Neural cell (in vitro differentiated cells): ENCODE measurements around the gene ETDC. TPM values are rescaled to one million over a fixed set of nuclear protein-coding genes. Genes with fewer than 3 reads are reported as not detected.
A peak's percentile ranks its signal among the peaks of the same experiment; 100 is the strongest.

ENCODE experiments used
- H2AFZ ChIP-seq: fragments of 200-600, 300-800 bp; sonication (generic), shearing (Covaris generic); 2 replicates; pipeline ENCODE4 v1.6.0; 2014; ENCODE audit warnings: low read depth, mild to moderate bottlenecking, antibody characterized with exemption, low read length, moderate library complexity
- H3F3A ChIP-seq: fragments of 200-600 bp; shearing (Covaris generic); 2 replicates; pipeline ENCODE4 v1.6.1; 2016; ENCODE audit warnings: mild to moderate bottlenecking, moderate library complexity, mixed read lengths, antibody characterized with exemption, low read length; ENCODE audit not compliant: insufficient read depth, poor library complexity, severe bottlenecking
- H3K27ac ChIP-seq: fragments of 200-600, 300-800 bp; sonication (generic), shearing (Covaris generic); 2 replicates; pipeline ENCODE4 v1.5.1; 2014; ENCODE audit warnings: mild to moderate bottlenecking, low read length, moderate library complexity
- H3K27me3 ChIP-seq: fragments of 300-800, 200-600 bp; sonication (generic), shearing (Covaris generic); 2 replicates; pipeline ENCODE4 v1.6.0; 2014; ENCODE audit warnings: mild to moderate bottlenecking, low read depth, low read length, moderate library complexity; ENCODE audit not compliant: insufficient read depth
- H3K36me3 ChIP-seq: fragments of 300-800, 200-600 bp; sonication (generic), shearing (Covaris generic); 2 replicates; pipeline ENCODE4 v1.5.1; 2014; ENCODE audit warnings: mild to moderate bottlenecking, antibody characterized with exemption, low read length, moderate library complexity; ENCODE audit not compliant: insufficient read depth
- H3K4me2 ChIP-seq: fragments of 300-800, 200-600 bp; sonication (generic), shearing (Covaris generic); 2 replicates; pipeline ENCODE4 v1.6.0; 2014; ENCODE audit warnings: mild to moderate bottlenecking, low read length
- H3K4me3 ChIP-seq: fragments of 300-800, 200-600 bp; sonication (generic), shearing (Covaris generic); 2 replicates; pipeline ENCODE4 v1.5.1; 2014; ENCODE audit warnings: mild to moderate bottlenecking, low read length, moderate library complexity
- H3K79me2 ChIP-seq: fragments of 200-600 bp; shearing (Covaris generic); replicated peaks from 2 replicates; pipeline ENCODE4 v1.6.0; 2014; ENCODE audit warnings: mild to moderate bottlenecking, low read length, moderate library complexity; ENCODE audit not compliant: insufficient read depth
- H3K9ac ChIP-seq: fragments of 300-800, 200-600 bp; sonication (generic), shearing (Covaris generic); 2 replicates; pipeline ENCODE4 v1.6.1; 2016; ENCODE audit warnings: mild to moderate bottlenecking, low read length, mixed read lengths
- H3K9me2 ChIP-seq: fragments of 200-600 bp; shearing (Covaris generic); 2 replicates; pipeline ENCODE4 v1.6.1; 2016; ENCODE audit warnings: mild to moderate bottlenecking, low read length, mixed read lengths; ENCODE audit not compliant: insufficient read depth
- H3K9me3 ChIP-seq: fragments of 200-600, 300-800 bp; sonication (generic), shearing (Covaris generic); 2 replicates; pipeline ENCODE4 v1.6.1; 2016; ENCODE audit warnings: mild to moderate bottlenecking, mixed run types, low read length, moderate library complexity, mixed read lengths
- H4K20me1 ChIP-seq: fragments of 200-600 bp; shearing (Covaris generic); 2 replicates; pipeline ENCODE4 v1.6.1; 2016; ENCODE audit warnings: mild to moderate bottlenecking, mixed run types; ENCODE audit not compliant: insufficient read depth
- EZH2 ChIP-seq: fragments of 200-600, 300-800 bp; shearing (Covaris generic), sonication (generic); IDR thresholded peaks from 2 replicates; pipeline ENCODE4 v1.6.1; 2014; ENCODE audit warnings: antibody characterized with exemption, low read length, borderline replicate concordance, mild to moderate bottlenecking; ENCODE audit not compliant: insufficient read depth, poor library complexity, severe bottlenecking
- MXI1 ChIP-seq: fragments of 450-650 bp; conservative IDR thresholded peaks from 2 replicates; pipeline ENCODE4 v1.6.1; 2014; ENCODE audit warnings: antibody characterized with exemption, mild to moderate bottlenecking; ENCODE audit not compliant: poor library complexity, severe bottlenecking
- SMC3 ChIP-seq: fragments of 450-650 bp; conservative IDR thresholded peaks from 2 replicates; pipeline ENCODE4 v1.6.1; 2014; ENCODE audit warnings: antibody characterized with exemption, mild to moderate bottlenecking, moderate library complexity; ENCODE audit not compliant: poor library complexity
- TAF1 ChIP-seq: IDR thresholded peaks from 2 replicates; pipeline ENCODE4 v1.6.1; 2012; ENCODE audit warnings: low read depth
- polyA plus RNA-seq: library from polyadenylated mRNA; depleted of rRNA; stranded (reverse); fragments of >200 nt; gene quantifications from 2 replicates; pipeline ENCODE4 v1.2.3, GENCODE V29; 2014
- TF ChIP-seq, protein P1 (sequence below): IDR thresholded peaks from 2 replicates; pipeline ENCODE4 v1.6.1; 2012; ENCODE audit warnings: borderline replicate concordance
- TF ChIP-seq, protein P2 (sequence below): fragments of 450-650 bp; IDR thresholded peaks from 2 replicates; pipeline ENCODE4 v1.5.1; 2014; ENCODE audit warnings: antibody characterized with exemption, mild to moderate bottlenecking, moderate library complexity; ENCODE audit not compliant: poor library complexity, severe bottlenecking

ETDC gene
- polyA plus RNA-seq, 1 donor from 2014 or later = not detected

DNA sequence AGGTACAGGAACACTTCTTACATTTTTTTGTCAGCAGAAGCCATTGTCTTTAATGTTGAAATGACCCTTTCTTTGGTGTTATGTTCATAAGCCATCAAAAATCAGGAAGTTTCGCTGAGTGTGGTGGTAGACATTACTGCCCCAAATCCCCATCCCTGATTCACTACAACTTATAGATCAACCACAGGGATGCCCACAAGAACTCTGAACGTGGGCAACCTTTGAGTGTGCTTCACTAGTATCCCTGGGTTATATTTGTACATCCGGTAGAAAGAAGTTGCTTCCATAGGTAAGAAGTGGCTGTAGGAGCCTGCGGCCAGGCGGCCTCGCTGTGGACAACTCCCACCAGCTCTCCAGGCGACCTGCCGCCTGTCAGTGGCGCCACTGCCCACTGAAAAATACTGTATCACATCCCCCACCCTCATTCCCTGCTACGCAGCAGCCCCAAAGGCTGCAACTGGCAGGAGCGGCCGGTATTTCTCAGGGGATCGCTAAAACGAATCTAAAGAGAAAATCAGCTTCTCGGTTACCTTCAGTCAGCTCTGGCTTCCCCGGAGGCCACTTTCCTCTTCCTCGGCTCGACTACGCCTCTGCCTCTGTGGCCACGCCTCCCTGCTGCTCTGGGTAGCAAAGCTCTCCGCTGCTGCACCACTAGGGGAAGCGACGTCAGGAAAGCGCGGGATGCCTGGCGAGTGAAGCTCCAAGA lies 13.9 kb upstream of the ETDC start:
- Histone ChIP-seq H3K4me2 (no peak overlapping the region), H3K79me2 (no peaks in the 10 kb centered on the region), H4K20me1 (no peaks in the 10 kb centered on the region), H3F3A (no peaks in the 10 kb centered on the region), H3K9ac (no peak overlapping the region), H3K9me2 (no peaks in the 10 kb centered on the region), H3K36me3 (no peaks in the 10 kb centered on the region), H3K27me3 (no peaks in the 10 kb centered on the region), H2AFZ (no peak overlapping the region), H3K9me3 (no peaks in the 10 kb centered on the region), H3K4me3 (peak overlapping the region; percentile 50), H3K27ac (no peak overlapping the region)
- TF ChIP-seq TAF1 (no peak), SMC3 (no peak)
- TF ChIP-seq, protein P1, sequence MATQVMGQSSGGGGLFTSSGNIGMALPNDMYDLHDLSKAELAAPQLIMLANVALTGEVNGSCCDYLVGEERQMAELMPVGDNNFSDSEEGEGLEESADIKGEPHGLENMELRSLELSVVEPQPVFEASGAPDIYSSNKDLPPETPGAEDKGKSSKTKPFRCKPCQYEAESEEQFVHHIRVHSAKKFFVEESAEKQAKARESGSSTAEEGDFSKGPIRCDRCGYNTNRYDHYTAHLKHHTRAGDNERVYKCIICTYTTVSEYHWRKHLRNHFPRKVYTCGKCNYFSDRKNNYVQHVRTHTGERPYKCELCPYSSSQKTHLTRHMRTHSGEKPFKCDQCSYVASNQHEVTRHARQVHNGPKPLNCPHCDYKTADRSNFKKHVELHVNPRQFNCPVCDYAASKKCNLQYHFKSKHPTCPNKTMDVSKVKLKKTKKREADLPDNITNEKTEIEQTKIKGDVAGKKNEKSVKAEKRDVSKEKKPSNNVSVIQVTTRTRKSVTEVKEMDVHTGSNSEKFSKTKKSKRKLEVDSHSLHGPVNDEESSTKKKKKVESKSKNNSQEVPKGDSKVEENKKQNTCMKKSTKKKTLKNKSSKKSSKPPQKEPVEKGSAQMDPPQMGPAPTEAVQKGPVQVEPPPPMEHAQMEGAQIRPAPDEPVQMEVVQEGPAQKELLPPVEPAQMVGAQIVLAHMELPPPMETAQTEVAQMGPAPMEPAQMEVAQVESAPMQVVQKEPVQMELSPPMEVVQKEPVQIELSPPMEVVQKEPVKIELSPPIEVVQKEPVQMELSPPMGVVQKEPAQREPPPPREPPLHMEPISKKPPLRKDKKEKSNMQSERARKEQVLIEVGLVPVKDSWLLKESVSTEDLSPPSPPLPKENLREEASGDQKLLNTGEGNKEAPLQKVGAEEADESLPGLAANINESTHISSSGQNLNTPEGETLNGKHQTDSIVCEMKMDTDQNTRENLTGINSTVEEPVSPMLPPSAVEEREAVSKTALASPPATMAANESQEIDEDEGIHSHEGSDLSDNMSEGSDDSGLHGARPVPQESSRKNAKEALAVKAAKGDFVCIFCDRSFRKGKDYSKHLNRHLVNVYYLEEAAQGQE = no peak
- TF ChIP-seq, protein P2, sequence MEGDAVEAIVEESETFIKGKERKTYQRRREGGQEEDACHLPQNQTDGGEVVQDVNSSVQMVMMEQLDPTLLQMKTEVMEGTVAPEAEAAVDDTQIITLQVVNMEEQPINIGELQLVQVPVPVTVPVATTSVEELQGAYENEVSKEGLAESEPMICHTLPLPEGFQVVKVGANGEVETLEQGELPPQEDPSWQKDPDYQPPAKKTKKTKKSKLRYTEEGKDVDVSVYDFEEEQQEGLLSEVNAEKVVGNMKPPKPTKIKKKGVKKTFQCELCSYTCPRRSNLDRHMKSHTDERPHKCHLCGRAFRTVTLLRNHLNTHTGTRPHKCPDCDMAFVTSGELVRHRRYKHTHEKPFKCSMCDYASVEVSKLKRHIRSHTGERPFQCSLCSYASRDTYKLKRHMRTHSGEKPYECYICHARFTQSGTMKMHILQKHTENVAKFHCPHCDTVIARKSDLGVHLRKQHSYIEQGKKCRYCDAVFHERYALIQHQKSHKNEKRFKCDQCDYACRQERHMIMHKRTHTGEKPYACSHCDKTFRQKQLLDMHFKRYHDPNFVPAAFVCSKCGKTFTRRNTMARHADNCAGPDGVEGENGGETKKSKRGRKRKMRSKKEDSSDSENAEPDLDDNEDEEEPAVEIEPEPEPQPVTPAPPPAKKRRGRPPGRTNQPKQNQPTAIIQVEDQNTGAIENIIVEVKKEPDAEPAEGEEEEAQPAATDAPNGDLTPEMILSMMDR = peak; percentile 15

DNA sequence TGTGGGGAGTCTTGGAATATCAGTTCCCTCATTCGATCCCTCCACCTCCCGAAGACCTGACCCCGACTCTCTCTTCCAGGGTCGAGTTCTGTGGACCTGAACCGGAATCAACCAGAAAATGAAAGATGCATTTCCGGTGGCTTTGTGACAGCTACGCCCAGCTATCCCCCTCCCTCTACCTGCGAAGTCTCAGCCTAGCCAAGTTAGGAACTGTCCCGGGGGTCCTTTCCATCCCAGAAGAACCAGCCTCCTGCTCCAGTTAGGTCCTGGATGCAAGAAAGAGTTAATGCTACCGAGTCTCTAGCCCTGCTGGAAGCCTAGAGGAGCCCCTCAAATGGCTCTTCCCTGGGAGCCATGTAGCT lies 13.4 kb upstream of the ETDC start:
- Histone ChIP-seq H3F3A (no peaks in the 10 kb centered on the region), H4K20me1 (no peaks in the 10 kb centered on the region), H2AFZ (no peak overlapping the region), H3K27me3 (no peaks in the 10 kb centered on the region), H3K4me3 (peak overlapping the region; percentile 50), H3K9me3 (no peaks in the 10 kb centered on the region), H3K9ac (no peak overlapping the region), H3K27ac (no peak overlapping the region), H3K79me2 (no peaks in the 10 kb centered on the region), H3K4me2 (no peak overlapping the region), H3K36me3 (no peaks in the 10 kb centered on the region), H3K9me2 (no peaks in the 10 kb centered on the region)
- no peak for TF ChIP-seq SMC3
- no peak for TF ChIP-seq MXI1
- TF ChIP-seq, protein P2 = no peak
- no peak for TF ChIP-seq TAF1
- TF ChIP-seq EZH2 = no peak
